GM23248 (cell line): Measurements from ENCODE around the gene FAM219A. TPM values are rescaled to one million over a fixed set of nuclear protein-coding genes. Genes with fewer than 3 reads are reported as not detected.

Source experiments
- DNase-seq: peaks from one replicate; pipeline ENCODE4 v3.0.0-alpha.2; 2015
- H2AFZ ChIP-seq: fragments of 200-600 bp; sonication (generic); 2 replicates; pipeline ENCODE4 v1.6.1; 2016; ENCODE audit warnings: antibody characterized with exemption
- H3F3A ChIP-seq: fragments of 200-600 bp; sonication (generic); 2 replicates; pipeline ENCODE4 v1.6.1; 2016; ENCODE audit warnings: mild to moderate bottlenecking, antibody characterized with exemption, mixed run types; ENCODE audit not compliant: insufficient read depth
- H3K27ac ChIP-seq: fragments of 200-600 bp; sonication (generic); 2 replicates; pipeline ENCODE4 v1.5.1; 2016; ENCODE audit warnings: mild to moderate bottlenecking
- H3K27me3 ChIP-seq: fragments of 200-600 bp; sonication (generic); replicated peaks from 2 replicates; pipeline ENCODE4 v1.6.1; 2016; ENCODE audit warnings: mild to moderate bottlenecking; ENCODE audit not compliant: insufficient read depth
- H3K36me3 ChIP-seq: fragments of 200-600 bp; sonication (generic); 2 replicates; pipeline ENCODE4 v1.6.1; 2016; ENCODE audit warnings: low read depth, mild to moderate bottlenecking
- H3K4me1 ChIP-seq: fragments of 200-600 bp; sonication (generic); 2 replicates; pipeline ENCODE4 v1.6.1; 2016; ENCODE audit warnings: mild to moderate bottlenecking; ENCODE audit not compliant: insufficient read depth
- H3K4me2 ChIP-seq: fragments of 200-600 bp; sonication (generic); one replicate; pipeline ENCODE4 v1.6.1; 2016; ENCODE audit warnings: mild to moderate bottlenecking; ENCODE audit not compliant: unreplicated experiment
- H3K4me3 ChIP-seq: fragments of 200-600 bp; sonication (generic); 2 replicates; pipeline ENCODE4 v1.5.1; 2016; ENCODE audit warnings: mild to moderate bottlenecking
- H3K79me2 ChIP-seq: fragments of 200-600 bp; sonication (generic); 2 replicates; pipeline ENCODE4 v1.6.1; 2016; ENCODE audit warnings: mild to moderate bottlenecking; ENCODE audit not compliant: insufficient read depth
- H3K9ac ChIP-seq: fragments of 200-600 bp; sonication (generic); 2 replicates; pipeline ENCODE4 v1.6.1; 2016; ENCODE audit warnings: mild to moderate bottlenecking
- H3K9me2 ChIP-seq: fragments of 200-600 bp; sonication (generic); 2 replicates; pipeline ENCODE4 v1.6.1; 2016; ENCODE audit warnings: mixed run types, mild to moderate bottlenecking, moderate library complexity; ENCODE audit not compliant: insufficient read depth
- H3K9me3 ChIP-seq: fragments of 200-600 bp; sonication (generic); one replicate; pipeline ENCODE4 v1.6.1; 2017; ENCODE audit warnings: low read depth
- H4K20me1 ChIP-seq: fragments of 200-600 bp; sonication (generic); 2 replicates; pipeline ENCODE4 v1.6.0; 2016; ENCODE audit not compliant: insufficient read depth
- EZH2 ChIP-seq: fragments of 200-600 bp; sonication (generic); IDR thresholded peaks from 2 replicates; pipeline ENCODE4 v1.6.1; 2018; ENCODE audit warnings: antibody characterized with exemption, mild to moderate bottlenecking; ENCODE audit not compliant: insufficient read depth, poor library complexity, severe bottlenecking
- EZH2phosphoT487 ChIP-seq: fragments of 200-600 bp; sonication (generic); IDR thresholded peaks from 2 replicates; pipeline ENCODE4 v1.6.1; 2018; ENCODE audit warnings: antibody characterized with exemption, moderate library complexity, mild to moderate bottlenecking, low read depth; ENCODE audit not compliant: insufficient read depth
- WGBS, 2 experiments: methylation state at CpG; one replicate each; pipeline ENCODE4 v1.1.6; 2015 to 2017; ENCODE audit warnings: low lambda C conversion rate in 2 of 2, low coverage in 1 of 2; ENCODE audit errors: missing lambda C conversion rate in 2 of 2; 5-methylcytosine and 5-hydroxymethylcytosine counted together
- in situ Hi-C: fragments of 300-500 bp; cut with MboI; formaldehyde crosslinking; loops from 2 replicates; pipeline ENCODE4 v1.15.0; 2020
- polyA plus RNA-seq: library from polyadenylated mRNA; unstranded; fragments of >200 nt; fragmentation: Nextera tagmentation; extraction: Ambion mirVana; gene quantifications from 2 replicates; pipeline ENCODE4 v1.2.1, GENCODE V29; 2016
- total RNA-seq: library from RNA; depleted of rRNA; stranded (reverse); fragments of >200 nt; shearing (Covaris generic); gene quantifications from 2 replicates; pipeline ENCODE4 v1.2.3, GENCODE V29; 2014

The FAM219A gene
- total and polyA plus RNA-seq, 2 experiments from 2014 or later: 7.8 to 9.1 TPM

- in situ Hi-C loops: no loop called here
- Histone ChIP-seq H3K4me1 (no peaks in the 10 kb centered on the region), H3K27ac (no peak overlapping the region)
Observed at GRCh38 chr9:34419716-34420504, 38.5 kb downstream of the FAM219A start.

GRCh38 chr9:34417734-34418133 lies 40.6 kb downstream of the FAM219A start:
- 90 to 92% methylated on average over 3 of the region's 3 CpGs for WGBS, 2 experiments

More at GRCh38 chr9:34419716-34420504, 38.5 kb downstream of the FAM219A start:
- no peaks in the 10 kb centered on the region for H3K9me3 ChIP-seq
- H3K9me2 ChIP-seq: no peaks in the 10 kb centered on the region
- H3K27me3 ChIP-seq: no peaks in the 10 kb centered on the region
- no peak overlapping the region for H3K4me2 ChIP-seq
- no peak for TF ChIP-seq EZH2
- TF ChIP-seq EZH2phosphoT487: no peak
- no peak overlapping the region for H3K9ac ChIP-seq
- H3F3A ChIP-seq: no peaks in the 10 kb centered on the region
- H2AFZ ChIP-seq: no peak overlapping the region
- no peak overlapping the region for H3K4me3 ChIP-seq
- no peak for DNase-seq
- H3K79me2 ChIP-seq: no peaks in the 10 kb centered on the region
- WGBS, 2 experiments: 87 to 90% methylated on average over 4 of the region's 4 CpGs
- no peaks in the 10 kb centered on the region for H3K36me3 ChIP-seq
- no peaks in the 10 kb centered on the region; the same call in none of the 2 replicates for H4K20me1 ChIP-seq

GRCh38 chr9:34413231-34413852 lies 45.0 kb downstream of the FAM219A start:
- Histone ChIP-seq H2AFZ (no peak overlapping the region), H3K36me3 (no peaks in the 10 kb centered on the region; the same call in 1 of the 2 replicates), H3K4me1 (no peaks in the 10 kb centered on the region), H3K9me2 (no peaks in the 10 kb centered on the region), H3K9me3 (no peaks in the 10 kb centered on the region), H3F3A (no peaks in the 10 kb centered on the region), H3K27me3 (no peaks in the 10 kb centered on the region), H3K4me2 (no peak overlapping the region), H3K79me2 (no peaks in the 10 kb centered on the region), H4K20me1 (peaks cover 14% of the 10 kb centered on the region), H3K27ac (no peak overlapping the region), H3K4me3 (no peak overlapping the region), H3K9ac (no peak overlapping the region)
- peak; percentile 57 for DNase-seq
- WGBS, 2 experiments: 13% methylated on average over 6 of the region's 6 CpGs
- TF ChIP-seq EZH2phosphoT487: no peak
- TF ChIP-seq EZH2: no peak
- in situ Hi-C loops: no loop called here

More at GRCh38 chr9:34417734-34418133, 40.6 kb downstream of the FAM219A start:
- in situ Hi-C loops: no loop called here
- H3K4me2 ChIP-seq: no peak overlapping the region
- H3K27me3 ChIP-seq: no peaks in the 10 kb centered on the region
- no peak overlapping the region for H2AFZ ChIP-seq
- no peaks in the 10 kb centered on the region for H3K9me3 ChIP-seq
- no peaks in the 10 kb centered on the region for H3K36me3 ChIP-seq
- H3K9ac ChIP-seq: no peak overlapping the region
- peaks cover 6% of the 10 kb centered on the region for H4K20me1 ChIP-seq
- no peak overlapping the region for H3K27ac ChIP-seq
- H3K9me2 ChIP-seq: no peaks in the 10 kb centered on the region
- H3K4me1 ChIP-seq: no peaks in the 10 kb centered on the region
- no peaks in the 10 kb centered on the region for H3K79me2 ChIP-seq
- no peak for TF ChIP-seq EZH2phosphoT487
- no peak for TF ChIP-seq EZH2
- no peak for DNase-seq
- H3K4me3 ChIP-seq: no peak overlapping the region
- no peaks in the 10 kb centered on the region for H3F3A ChIP-seq

- Histone ChIP-seq H3K9me3 (no peaks in the 10 kb centered on the region), H3K9ac (no peak overlapping the region), H3K79me2 (no peaks in the 10 kb centered on the region), H3K27ac (no peak overlapping the region), H3K4me1 (no peaks in the 10 kb centered on the region), H3K36me3 (no peaks in the 10 kb centered on the region; the same call in 1 of the 2 replicates), H4K20me1 (peaks cover 14% of the 10 kb centered on the region), H3K9me2 (no peaks in the 10 kb centered on the region), H3F3A (no peaks in the 10 kb centered on the region), H3K4me3 (no peak overlapping the region), H3K4me2 (no peak overlapping the region), H3K27me3 (no peaks in the 10 kb centered on the region), H2AFZ (no peak overlapping the region)
- DNase-seq: no peak
- WGBS, 2 experiments: 90 to 100% methylated on average over 1 of the region's 1 CpG
- in situ Hi-C loops: no loop called here
- TF ChIP-seq EZH2phosphoT487 (no peak), EZH2 (no peak)
Observed at GRCh38 chr9:34412336-34412735, 46.0 kb downstream of the FAM219A start.
